HEK293T (cell line): Measurements from ENCODE around the gene CBX4.

Experiments
- ARNT ChIP-seq: fragments of 450-650 bp; IDR thresholded peaks from 2 replicates; pipeline ENCODE4 v1.6.1; 2017; ENCODE audit warnings: mild to moderate bottlenecking
- BHLHE40 ChIP-seq: fragments of 450-650 bp; IDR thresholded peaks from 2 replicates; pipeline ENCODE4 v1.6.1; 2016; ENCODE audit warnings: mild to moderate bottlenecking, moderate library complexity, borderline replicate concordance

DNA sequence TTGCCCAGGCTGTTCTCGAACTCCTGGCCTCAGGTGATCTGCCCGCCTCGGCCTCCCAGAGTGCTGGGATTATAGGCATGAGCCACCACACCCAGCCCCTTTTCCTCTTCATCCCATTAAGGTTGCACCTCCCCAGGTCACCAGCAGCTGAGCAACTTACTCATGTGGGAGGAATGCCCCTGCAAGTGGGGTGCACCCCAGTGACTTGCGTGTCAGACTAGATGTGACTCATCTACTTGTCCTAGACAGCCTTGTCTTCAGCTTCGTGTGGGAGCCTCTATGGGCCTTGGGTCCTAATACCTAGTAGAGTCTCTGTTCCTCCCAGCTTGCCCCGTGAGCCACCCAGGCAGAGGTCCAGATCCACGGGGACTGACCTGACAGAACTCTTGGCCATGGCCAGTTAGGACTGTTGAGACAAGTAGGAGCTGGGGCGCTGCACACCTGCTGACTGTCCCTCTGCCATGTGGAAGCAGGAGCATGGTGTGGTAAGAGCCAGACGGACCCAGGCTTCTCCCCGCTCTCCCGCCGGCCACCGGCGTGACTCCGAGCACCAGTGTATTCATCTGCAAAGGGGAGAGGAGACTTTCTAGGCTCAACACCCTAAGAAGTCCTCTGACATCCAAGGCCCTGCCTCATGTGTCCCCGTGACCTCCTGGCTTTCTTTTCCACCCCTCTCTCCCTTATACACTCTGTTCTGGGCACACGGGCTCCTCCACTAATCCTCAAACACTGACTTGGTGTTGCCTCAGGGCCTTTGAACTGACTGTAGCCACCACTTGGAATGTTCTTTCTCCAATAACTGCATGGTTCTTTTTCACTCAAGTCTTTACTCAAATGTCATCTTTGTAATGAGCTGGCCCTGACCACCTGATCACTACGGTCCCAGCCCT lies 11.6 kb upstream of the CBX4 start:
- TF ChIP-seq ARNT (no peak), BHLHE40 (no peak)
